HCT116 (cell line): ENCODE results near the gene KCNK1. TPM values are rescaled to one million over a fixed set of nuclear protein-coding genes. Genes with fewer than 3 reads are reported as not detected.
A peak's percentile ranks its signal among the peaks of the same experiment; 100 is the strongest.

Experiments
- ATAC-seq: fragments of 200-7000 bp; cut with Tn5 transposase; 2 replicates; pipeline ENCODE4 v1.9.1; 2020; ENCODE audit warnings: mild to moderate bottlenecking, moderate library complexity
- BruUV-seq: library from RNA; stranded (reverse); fragments of 400-500 nt; replicated peaks from 2 replicates; lab custom pipeline; 2021; lab: Mats Ljungman, UMichigan
- CTCF ChIA-PET: fragments of 300-600 bp; sonication (Branson Sonifier 250); formaldehyde crosslinking; loops from one replicate; lab custom pipeline; 2021; ENCODE audit warnings: antibody characterized with exemption; lab: Charles Lee
- POLR2A ChIA-PET: fragments of 300-600, 350-600 bp; sonication (Branson Sonifier 250); formaldehyde crosslinking; loops from one replicate; lab custom pipeline; 2021; ENCODE audit warnings: antibody characterized with exemption; lab: Charles Lee
- RAD21 ChIA-PET, 2 experiments: fragments of 300-600 bp; sonication (Branson Sonifier 250); formaldehyde crosslinking; loops; one replicate each; lab custom pipeline; 2023; ENCODE audit warnings: low total read pairs in 2 of 2; ENCODE audit not compliant: uncharacterized antibody in 2 of 2, unreplicated experiment in 2 of 2, low non-redundant PET in 1 of 2; lab: Charles Lee
- DNase-seq: peaks from one replicate; pipeline ENCODE4 v3.0.0-alpha.2; 2010; ENCODE audit warnings: low read depth, low spot score
- H2AFZ ChIP-seq: fragments of 200-600 bp; shearing (Covaris generic), sonication (generic); 2 replicates; pipeline ENCODE4 v1.6.1; 2017; ENCODE audit warnings: low read depth, mixed run types, mixed read lengths, antibody characterized with exemption, low read length; ENCODE audit not compliant: poor library complexity, severe bottlenecking
- H3K27ac ChIP-seq: 2 replicates; pipeline ENCODE4 v1.5.1; 2012; ENCODE audit warnings: low read depth, low read length
- H3K27me3 ChIP-seq: fragments of 200-600 bp; sonication (generic); 2 replicates; pipeline ENCODE4 v1.6.1; 2016; ENCODE audit warnings: mixed run types, low read length, mixed read lengths; ENCODE audit not compliant: insufficient read depth
- H3K36me3 ChIP-seq, 2 experiments: fragments of 200-500 bp in 1 of 2; fragments of 200-600 bp in 1 of 2; sonication (Bioruptor generic) in 1 of 2; sonication (generic) in 1 of 2; 2 replicates each; pipeline versions ENCODE4 v1.5.1 to v1.6.1; 2014 to 2016; ENCODE audit warnings: low read length in 2 of 2, inconsistent platforms in 1 of 2, mixed read lengths in 1 of 2, mixed run types in 1 of 2; ENCODE audit not compliant: insufficient read depth in 2 of 2, control insufficient read depth in 1 of 2
- H3K4me1 ChIP-seq, 2 experiments: fragments of 200-600 bp in 1 of 2; sonication (generic) in 1 of 2; 2 replicates each; pipeline versions ENCODE4 v1.5.1 to v1.6.1; 2012 to 2017; ENCODE audit warnings: low read length in 2 of 2, inconsistent platforms in 1 of 2, mild to moderate bottlenecking in 1 of 2, mixed read lengths in 1 of 2, mixed run types in 1 of 2, moderate library complexity in 1 of 2; ENCODE audit not compliant: insufficient read depth in 2 of 2, control insufficient read depth in 1 of 2
- H3K4me2 ChIP-seq: fragments of 200-600 bp; sonication (generic); 2 replicates; pipeline ENCODE4 v1.6.1; 2017; ENCODE audit warnings: mixed run types, low read length, mixed read lengths
- H3K4me3 ChIP-seq, 2 experiments: fragments of 200-600 bp in 1 of 2; sonication (generic) in 1 of 2; replicated peaks in 1 of 2; 2 replicates each; pipeline ENCODE4 v1.5.1; 2011 to 2016; ENCODE audit warnings: low read length in 2 of 2, control low read depth in 1 of 2, low read depth in 1 of 2, mild to moderate bottlenecking in 1 of 2, mixed read lengths in 1 of 2, mixed run types in 1 of 2
- H3K79me2 ChIP-seq: fragments of 200-600 bp; sonication (generic); 2 replicates; pipeline ENCODE4 v1.6.1; 2017; ENCODE audit warnings: mild to moderate bottlenecking, mixed run types, low read length, moderate library complexity, mixed read lengths; ENCODE audit not compliant: insufficient read depth
- H3K9ac ChIP-seq: fragments of 200-600 bp; sonication (generic); 2 replicates; pipeline ENCODE4 v1.6.1; 2016; ENCODE audit warnings: low read length, mixed read lengths
- H3K9me2 ChIP-seq: fragments of 200-600 bp; sonication (generic), shearing (Covaris generic); 2 replicates; pipeline ENCODE4 v1.6.1; 2017; ENCODE audit warnings: mixed run types, mild to moderate bottlenecking, moderate library complexity; ENCODE audit not compliant: insufficient read depth
- H3K9me3 ChIP-seq, 2 experiments: fragments of 200-500 bp in 1 of 2; fragments of 200-600 bp in 1 of 2; sonication (Bioruptor generic) in 1 of 2; sonication (generic) in 1 of 2; 2 replicates each; pipeline ENCODE4 v1.6.1; 2014 to 2017; ENCODE audit warnings: low read length in 2 of 2, mixed read lengths in 2 of 2, inconsistent platforms in 1 of 2, low read depth in 1 of 2, mild to moderate bottlenecking in 1 of 2, mixed run types in 1 of 2, moderate library complexity in 1 of 2; ENCODE audit not compliant: control insufficient read depth in 1 of 2, insufficient read depth in 1 of 2
- H4K20me1 ChIP-seq: fragments of 200-600 bp; sonication (generic), shearing (Covaris generic); 2 replicates; pipeline ENCODE4 v1.6.1; 2017; ENCODE audit warnings: mixed run types, mild to moderate bottlenecking, moderate library complexity; ENCODE audit not compliant: insufficient read depth
- CEBPB ChIP-seq: IDR thresholded peaks from 2 replicates; pipeline ENCODE4 v1.6.1; 2012; ENCODE audit warnings: low read depth
- EGR1 ChIP-seq: IDR thresholded peaks from 2 replicates; pipeline ENCODE4 v1.6.1; 2012; ENCODE audit warnings: low read depth
- EZH2 ChIP-seq: fragments of 200-600 bp; sonication (generic); IDR thresholded peaks from 2 replicates; pipeline ENCODE4 v1.6.1; 2017; ENCODE audit warnings: antibody characterized with exemption, mixed run types
- FOSL1 ChIP-seq: IDR thresholded peaks from 2 replicates; pipeline ENCODE4 v1.6.1; 2012; ENCODE audit warnings: low read depth
- JUND ChIP-seq: IDR thresholded peaks from 2 replicates; pipeline ENCODE4 v1.6.1; 2012
- POLR2A ChIP-seq: IDR thresholded peaks from 2 replicates; pipeline ENCODE4 v1.7.0; 2011; ENCODE audit warnings: borderline replicate concordance; ENCODE audit not compliant: insufficient read depth, insufficient read length; ENCODE audit errors: extremely low read depth
- POLR2AphosphoS5 ChIP-seq: IDR thresholded peaks from 2 replicates; pipeline ENCODE4 v1.6.1; 2011; ENCODE audit warnings: mild to moderate bottlenecking, low read depth, low read length, moderate library complexity
- RAD21 ChIP-seq: IDR thresholded peaks from 2 replicates; pipeline ENCODE4 v1.6.1; 2012; ENCODE audit warnings: low read depth, mild to moderate bottlenecking
- SIN3A ChIP-seq: IDR thresholded peaks from 2 replicates; pipeline ENCODE4 v1.6.1; 2012; ENCODE audit warnings: low read depth
- SP1 ChIP-seq: IDR thresholded peaks from 2 replicates; pipeline ENCODE4 v1.6.1; 2012; ENCODE audit warnings: low read depth
- SRF ChIP-seq: IDR thresholded peaks from 2 replicates; pipeline ENCODE4 v1.6.1; 2012; ENCODE audit warnings: low read depth
- TCF7L2 ChIP-seq: IDR thresholded peaks from 2 replicates; pipeline ENCODE4 v1.7.0; 2011; ENCODE audit warnings: borderline replicate concordance, inconsistent platforms; ENCODE audit not compliant: insufficient read depth, insufficient read length; ENCODE audit errors: extremely low read depth
- YY1 ChIP-seq: IDR thresholded peaks from 2 replicates; pipeline ENCODE4 v1.6.1; 2011; ENCODE audit warnings: low read length, low read depth, moderate library complexity, mild to moderate bottlenecking; ENCODE audit not compliant: insufficient replicate concordance; ENCODE audit errors: extremely low read depth
- ZFX ChIP-seq: fragments of 450-650 bp; IDR thresholded peaks from 2 replicates; pipeline ENCODE4 v1.6.1; 2017
- ZNF274 ChIP-seq: fragments of 200-500 bp; sonication (Bioruptor generic); IDR thresholded peaks from 2 replicates; pipeline ENCODE4 v1.6.1; 2014; ENCODE audit warnings: mild to moderate bottlenecking, low read depth, low read length, inconsistent platforms
- intact Hi-C: fragments of 100-400 bp; cut with micrococcal nuclease; formaldehyde crosslinking; loops from 2 replicates; pipeline ENCODE4 v1.10.0; 2022
- total RNA-seq: library from RNA; stranded (reverse); gene quantifications from one replicate; pipeline ENCODE4 v1.2.1, GENCODE V29; 2021; ENCODE audit not compliant: unreplicated experiment
- TF ChIP-seq, protein P1 (sequence below): IDR thresholded peaks from 2 replicates; pipeline ENCODE4 v1.6.1; 2011; ENCODE audit warnings: mild to moderate bottlenecking, low read length, moderate library complexity; ENCODE audit not compliant: insufficient replicate concordance; ENCODE audit errors: extremely low read depth
- TF ChIP-seq, protein P2 (sequence below): IDR thresholded peaks from 2 replicates; pipeline ENCODE4 v1.6.1; 2012; ENCODE audit warnings: low read depth
- TF ChIP-seq, protein P3 (sequence below), 3 experiments: fragments of 200-600 bp in 1 of 3; sonication (generic) in 1 of 3; IDR thresholded peaks in 2 of 3; conservative IDR thresholded peaks in 1 of 3; 2 replicates each; pipeline ENCODE4 v1.5.1; 2012 to 2017; ENCODE audit warnings: low read depth in 2 of 3, low read length in 2 of 3, antibody characterized with exemption in 1 of 3, borderline replicate concordance in 1 of 3, control low read depth in 1 of 3, mild to moderate bottlenecking in 1 of 3, mixed read lengths in 1 of 3, mixed run types in 1 of 3, moderate library complexity in 1 of 3; ENCODE audit not compliant: insufficient read depth in 1 of 3
- TF ChIP-seq, protein P4 (sequence below): IDR thresholded peaks from 2 replicates; pipeline ENCODE4 v1.6.1; 2012

The KCNK1 gene
- total RNA-seq, 1 experiment from 2014 or later, result 28.4 TPM

DNA sequence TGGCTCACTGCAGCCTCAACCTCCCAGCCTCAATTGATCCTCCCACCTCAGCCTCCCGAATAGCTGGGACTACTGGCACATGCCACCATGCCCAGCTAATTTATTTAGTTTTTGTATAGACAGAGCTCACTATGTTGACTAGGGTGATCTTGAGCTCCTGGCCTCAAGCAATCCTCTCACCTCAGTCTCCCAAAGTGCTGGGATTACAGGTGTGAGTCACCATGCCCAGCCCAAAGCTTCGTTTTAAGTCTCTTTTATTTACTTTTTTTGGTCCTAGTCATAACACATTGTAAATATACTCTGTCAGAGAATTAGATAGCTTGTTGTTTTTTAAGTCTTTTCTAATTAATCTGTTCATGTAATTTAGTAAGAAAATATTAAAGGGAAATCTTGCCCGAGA lies 42.8 kb downstream of the KCNK1 start:
- H3K27ac ChIP-seq, result no peak overlapping the region
- DNase-seq (no peak), ATAC-seq (peak; percentile 26; the same call in 1 of the 2 replicates)
- BruUV-seq, result no TSS peak
- intact Hi-C loops, result no loop called here
- no peaks in the 10 kb centered on the region for H3K27me3 ChIP-seq
- H3K36me3 ChIP-seq, result no peaks in the 10 kb centered on the region
- H3K9me2 ChIP-seq, result no peaks in the 10 kb centered on the region
- H3K9me3 ChIP-seq, result no peaks in the 10 kb centered on the region
- CTCF ChIA-PET, result no interaction called here
- no peak overlapping the region for H2AFZ ChIP-seq
- peaks cover 18% of the 10 kb centered on the region for H3K79me2 ChIP-seq
- H3K4me3 ChIP-seq, result no peak overlapping the region
- TF ChIP-seq JUND, result no peak; the same call in 1 of the 2 replicates
- no peak for TF ChIP-seq POLR2A
- TF ChIP-seq, protein P1, sequence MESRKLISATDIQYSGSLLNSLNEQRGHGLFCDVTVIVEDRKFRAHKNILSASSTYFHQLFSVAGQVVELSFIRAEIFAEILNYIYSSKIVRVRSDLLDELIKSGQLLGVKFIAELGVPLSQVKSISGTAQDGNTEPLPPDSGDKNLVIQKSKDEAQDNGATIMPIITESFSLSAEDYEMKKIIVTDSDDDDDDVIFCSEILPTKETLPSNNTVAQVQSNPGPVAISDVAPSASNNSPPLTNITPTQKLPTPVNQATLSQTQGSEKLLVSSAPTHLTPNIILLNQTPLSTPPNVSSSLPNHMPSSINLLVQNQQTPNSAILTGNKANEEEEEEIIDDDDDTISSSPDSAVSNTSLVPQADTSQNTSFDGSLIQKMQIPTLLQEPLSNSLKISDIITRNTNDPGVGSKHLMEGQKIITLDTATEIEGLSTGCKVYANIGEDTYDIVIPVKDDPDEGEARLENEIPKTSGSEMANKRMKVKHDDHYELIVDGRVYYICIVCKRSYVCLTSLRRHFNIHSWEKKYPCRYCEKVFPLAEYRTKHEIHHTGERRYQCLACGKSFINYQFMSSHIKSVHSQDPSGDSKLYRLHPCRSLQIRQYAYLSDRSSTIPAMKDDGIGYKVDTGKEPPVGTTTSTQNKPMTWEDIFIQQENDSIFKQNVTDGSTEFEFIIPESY, result no peak
- TF ChIP-seq RAD21, result no peak
- TF ChIP-seq, protein P2, sequence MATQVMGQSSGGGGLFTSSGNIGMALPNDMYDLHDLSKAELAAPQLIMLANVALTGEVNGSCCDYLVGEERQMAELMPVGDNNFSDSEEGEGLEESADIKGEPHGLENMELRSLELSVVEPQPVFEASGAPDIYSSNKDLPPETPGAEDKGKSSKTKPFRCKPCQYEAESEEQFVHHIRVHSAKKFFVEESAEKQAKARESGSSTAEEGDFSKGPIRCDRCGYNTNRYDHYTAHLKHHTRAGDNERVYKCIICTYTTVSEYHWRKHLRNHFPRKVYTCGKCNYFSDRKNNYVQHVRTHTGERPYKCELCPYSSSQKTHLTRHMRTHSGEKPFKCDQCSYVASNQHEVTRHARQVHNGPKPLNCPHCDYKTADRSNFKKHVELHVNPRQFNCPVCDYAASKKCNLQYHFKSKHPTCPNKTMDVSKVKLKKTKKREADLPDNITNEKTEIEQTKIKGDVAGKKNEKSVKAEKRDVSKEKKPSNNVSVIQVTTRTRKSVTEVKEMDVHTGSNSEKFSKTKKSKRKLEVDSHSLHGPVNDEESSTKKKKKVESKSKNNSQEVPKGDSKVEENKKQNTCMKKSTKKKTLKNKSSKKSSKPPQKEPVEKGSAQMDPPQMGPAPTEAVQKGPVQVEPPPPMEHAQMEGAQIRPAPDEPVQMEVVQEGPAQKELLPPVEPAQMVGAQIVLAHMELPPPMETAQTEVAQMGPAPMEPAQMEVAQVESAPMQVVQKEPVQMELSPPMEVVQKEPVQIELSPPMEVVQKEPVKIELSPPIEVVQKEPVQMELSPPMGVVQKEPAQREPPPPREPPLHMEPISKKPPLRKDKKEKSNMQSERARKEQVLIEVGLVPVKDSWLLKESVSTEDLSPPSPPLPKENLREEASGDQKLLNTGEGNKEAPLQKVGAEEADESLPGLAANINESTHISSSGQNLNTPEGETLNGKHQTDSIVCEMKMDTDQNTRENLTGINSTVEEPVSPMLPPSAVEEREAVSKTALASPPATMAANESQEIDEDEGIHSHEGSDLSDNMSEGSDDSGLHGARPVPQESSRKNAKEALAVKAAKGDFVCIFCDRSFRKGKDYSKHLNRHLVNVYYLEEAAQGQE, result no peak
- TF ChIP-seq ZNF274, result no peak
- no peak for TF ChIP-seq SIN3A
- no peak for TF ChIP-seq YY1
- TF ChIP-seq, protein P3, sequence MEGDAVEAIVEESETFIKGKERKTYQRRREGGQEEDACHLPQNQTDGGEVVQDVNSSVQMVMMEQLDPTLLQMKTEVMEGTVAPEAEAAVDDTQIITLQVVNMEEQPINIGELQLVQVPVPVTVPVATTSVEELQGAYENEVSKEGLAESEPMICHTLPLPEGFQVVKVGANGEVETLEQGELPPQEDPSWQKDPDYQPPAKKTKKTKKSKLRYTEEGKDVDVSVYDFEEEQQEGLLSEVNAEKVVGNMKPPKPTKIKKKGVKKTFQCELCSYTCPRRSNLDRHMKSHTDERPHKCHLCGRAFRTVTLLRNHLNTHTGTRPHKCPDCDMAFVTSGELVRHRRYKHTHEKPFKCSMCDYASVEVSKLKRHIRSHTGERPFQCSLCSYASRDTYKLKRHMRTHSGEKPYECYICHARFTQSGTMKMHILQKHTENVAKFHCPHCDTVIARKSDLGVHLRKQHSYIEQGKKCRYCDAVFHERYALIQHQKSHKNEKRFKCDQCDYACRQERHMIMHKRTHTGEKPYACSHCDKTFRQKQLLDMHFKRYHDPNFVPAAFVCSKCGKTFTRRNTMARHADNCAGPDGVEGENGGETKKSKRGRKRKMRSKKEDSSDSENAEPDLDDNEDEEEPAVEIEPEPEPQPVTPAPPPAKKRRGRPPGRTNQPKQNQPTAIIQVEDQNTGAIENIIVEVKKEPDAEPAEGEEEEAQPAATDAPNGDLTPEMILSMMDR (IDR thresholded peaks at IDR 0.05 in 2 of 3, conservative IDR thresholded peaks at IDR 0.05 in 1 of 3; ENCODE audit: borderline replicate concordance in 1 of 3, insufficient read depth in 1 of 3, low read depth in 2 of 3, low read length in 2 of 3), result no peak
- TF ChIP-seq EGR1, result no peak
- no peak for TF ChIP-seq FOSL1
- TF ChIP-seq TCF7L2, result no peak
- no peak for TF ChIP-seq SRF
- TF ChIP-seq ZFX, result no peak
- no peak for TF ChIP-seq POLR2AphosphoS5
- no peak for TF ChIP-seq SP1
- no peak for TF ChIP-seq EZH2
- TF ChIP-seq CEBPB, result no peak
- TF ChIP-seq, protein P4, sequence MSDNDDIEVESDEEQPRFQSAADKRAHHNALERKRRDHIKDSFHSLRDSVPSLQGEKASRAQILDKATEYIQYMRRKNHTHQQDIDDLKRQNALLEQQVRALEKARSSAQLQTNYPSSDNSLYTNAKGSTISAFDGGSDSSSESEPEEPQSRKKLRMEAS, result no peak
- TF ChIP-seq, all 23 proteins: peak for 0
- RAD21 ChIA-PET, result no interaction called here
- H3K4me1 ChIP-seq, result peaks cover 29 to 50% of the 10 kb centered on the region in 2 experiments
- H3K4me2 ChIP-seq, result peak overlapping the region; percentile 68
- POLR2A ChIA-PET, result no interaction called here
- H4K20me1 ChIP-seq, result no peaks in the 10 kb centered on the region
- H3K9ac ChIP-seq, result no peak overlapping the region
